GM19395 (cell line): ENCODE measurements around the gene RIC3.

Source experiments
- ATAC-seq: cut with Tn5 transposase; IDR thresholded peaks from one replicate; pipeline ENCODE4 v1.9.1; 2021; ENCODE audit warnings: mild to moderate bottlenecking, moderate library complexity; ENCODE audit not compliant: unreplicated experiment

Gene RIC3

GRCh38 chr11:8070417-8071115 lies 98.3 kb downstream of the RIC3 start:
- ATAC-seq = peak; percentile 77

- ATAC-seq = no peak
These were observed 99.1 kb downstream of the RIC3 start for GRCh38 chr11:8069771-8070170.

- no peak for ATAC-seq
These were observed 100.1 kb downstream of the RIC3 start for GRCh38 chr11:8068605-8069221.

GRCh38 chr11:8067929-8068575 lies 100.8 kb downstream of the RIC3 start:
- no peak for ATAC-seq

- no peak for ATAC-seq
These were observed 101.3 kb downstream of the RIC3 start for GRCh38 chr11:8067567-8067928.

GRCh38 chr11:8066911-8067455 lies 101.8 kb downstream of the RIC3 start:
- ATAC-seq = no peak

GRCh38 chr11:8066036-8066910 lies 102.6 kb downstream of the RIC3 start:
- no peak for ATAC-seq

GRCh38 chr11:8065031-8065430 lies 103.8 kb downstream of the RIC3 start:
- no peak for ATAC-seq

GRCh38 chr11:8063324-8063723 lies 105.5 kb downstream of the RIC3 start:
- ATAC-seq = no peak

GRCh38 chr11:8062781-8063257 lies 106.0 kb downstream of the RIC3 start:
- no peak for ATAC-seq

- no peak for ATAC-seq
These were observed 107.0 kb downstream of the RIC3 start for GRCh38 chr11:8061555-8062428.

- ATAC-seq = no peak
These were observed 107.8 kb downstream of the RIC3 start for GRCh38 chr11:8060801-8061554.

- no peak for ATAC-seq
These were observed 108.6 kb downstream of the RIC3 start for GRCh38 chr11:8060146-8060719.

- ATAC-seq = no peak
These were observed 109.2 kb downstream of the RIC3 start for GRCh38 chr11:8059571-8060011.

- ATAC-seq = no peak
These were observed 109.8 kb downstream of the RIC3 start for GRCh38 chr11:8059030-8059429.

GRCh38 chr11:8058216-8058615 lies 110.6 kb downstream of the RIC3 start:
- no peak for ATAC-seq

- ATAC-seq = no peak
These were observed 111.9 kb downstream of the RIC3 start for GRCh38 chr11:8056810-8057463.
